ENCODE data around the gene YRDC.

Gene YRDC

GRCh38 chr1:37807555-37808368 is at the start of gene YRDC, which contains the start of gene C1orf122:
YRDC (minus strand) TSS chr1:37808208; CDS start chr1:37808180, 28 bp downstream.
C1orf122 (plus strand) TSS chr1:37807790; CDS start chr1:37808405, 615 bp downstream.
- peak; percentile 97 for DNase-seq

GRCh38 chr1:37854406-37854805 is 46.4 kb upstream of the YRDC start:
- no peak for DNase-seq

- DNase-seq = no peak
Observed at GRCh38 chr1:37853157-37853556, 45.1 kb upstream of the YRDC start.

DNA sequence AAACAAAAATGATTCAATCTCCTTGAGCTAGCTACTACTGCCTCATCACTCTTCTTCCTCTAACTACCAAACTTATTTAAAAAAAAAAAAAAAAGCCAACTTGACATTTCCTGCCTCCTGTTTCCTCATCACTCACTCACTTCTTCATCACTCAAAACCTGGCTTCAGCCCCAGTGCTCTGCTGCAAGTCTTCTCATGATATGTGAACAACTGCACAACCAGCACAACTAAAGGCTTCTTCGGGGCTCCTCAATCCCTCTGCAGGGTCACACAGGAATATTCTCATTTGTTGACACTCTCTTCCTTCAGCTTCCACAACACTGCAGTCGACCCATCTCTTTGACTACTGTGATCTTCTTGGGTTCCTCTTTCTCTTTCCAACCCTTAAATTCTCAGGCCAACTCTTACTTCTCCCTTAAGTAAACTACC is 43.8 kb upstream of the YRDC start:
- no peak for DNase-seq

DNA sequence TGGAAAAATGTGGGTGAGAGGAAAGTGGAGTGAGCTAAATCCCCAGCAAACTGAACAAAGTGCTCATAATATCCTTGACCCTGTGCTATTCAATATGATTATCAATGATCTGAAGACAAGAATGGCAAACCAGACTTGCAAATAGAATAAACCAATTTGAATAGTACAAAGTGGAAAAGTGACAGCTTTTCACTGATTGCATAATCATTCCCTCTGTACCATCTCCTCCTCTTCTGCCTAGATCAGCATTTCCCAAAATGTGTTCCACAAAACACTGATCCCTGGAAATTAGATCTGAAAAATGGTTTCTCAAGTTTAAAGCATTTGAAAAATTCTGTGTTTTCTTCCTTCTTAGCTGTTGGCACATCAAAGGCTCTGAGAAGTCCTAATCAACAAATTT is 43.3 kb upstream of the YRDC start:
- no peak for DNase-seq

DNA sequence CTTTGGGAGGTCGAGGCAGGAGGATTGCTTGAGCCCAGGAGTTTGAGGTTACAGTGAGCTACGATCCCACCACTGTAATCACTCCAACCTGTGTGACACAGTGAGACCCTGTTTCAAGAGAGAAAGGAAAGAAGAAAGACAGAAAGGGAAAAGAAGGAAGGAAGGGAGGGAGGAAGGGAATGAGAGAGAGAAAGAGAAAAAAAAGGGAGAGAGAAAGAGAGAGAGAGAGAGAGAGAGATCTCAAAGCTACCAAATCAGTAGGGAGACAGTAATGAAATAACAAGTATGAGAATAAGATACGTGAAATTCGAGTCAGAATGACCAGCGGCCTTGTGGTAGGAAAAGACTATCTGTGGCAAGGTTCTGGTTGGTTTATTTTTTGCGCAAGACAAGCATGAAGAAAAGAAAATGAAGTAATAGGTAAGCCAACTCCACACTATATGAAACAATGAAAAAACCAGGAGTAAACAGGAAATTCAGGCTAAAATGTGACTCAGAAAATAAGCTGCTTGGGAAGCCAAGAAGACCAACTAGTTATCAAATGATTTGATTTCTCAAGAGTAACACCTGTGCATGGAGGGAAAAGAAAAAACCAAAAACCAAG is 42.4 kb upstream of the YRDC start:
- no peak for DNase-seq

DNA sequence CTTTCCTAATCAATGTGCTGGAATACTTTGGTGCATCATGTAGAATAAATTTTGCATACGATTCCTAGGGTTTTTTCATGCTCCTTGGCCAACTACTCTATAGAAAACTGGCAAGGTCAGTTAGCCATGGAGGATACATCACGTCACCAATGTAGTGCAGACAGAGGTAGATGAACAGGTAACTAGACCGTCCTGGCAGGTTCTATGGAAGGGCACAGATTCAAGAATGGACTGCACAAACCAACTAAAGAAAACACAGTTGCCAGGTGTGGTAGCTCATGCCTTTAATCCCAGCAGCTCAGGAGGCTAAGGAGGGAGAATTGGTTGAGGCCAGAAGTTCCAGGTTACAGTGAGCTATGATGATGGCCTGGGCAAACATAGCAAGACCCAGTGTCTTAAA is 41.5 kb upstream of the YRDC start:
- no peak for DNase-seq

- DNase-seq = no peak
Observed at GRCh38 chr1:37846647-37847339, 38.8 kb upstream of the YRDC start.

DNA sequence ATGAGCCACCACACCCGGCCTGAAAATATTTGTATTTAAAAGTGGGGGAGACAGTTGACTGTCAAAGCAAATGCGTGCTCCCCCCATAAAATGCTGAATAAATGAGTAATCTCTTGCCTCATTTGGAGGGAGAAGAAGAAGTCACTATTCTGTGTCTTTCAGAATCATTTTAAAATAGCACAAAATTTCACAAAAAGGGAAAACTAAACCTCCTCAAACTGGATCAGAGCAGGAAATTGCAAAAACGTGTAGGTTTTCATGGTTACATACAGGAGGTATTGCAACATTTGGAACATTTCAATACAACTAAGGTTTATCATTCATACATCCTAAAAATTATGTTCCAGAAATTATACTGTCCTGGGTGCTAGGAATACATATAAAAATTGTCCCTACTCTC is 37.8 kb upstream of the YRDC start:
- no peak for DNase-seq

DNA sequence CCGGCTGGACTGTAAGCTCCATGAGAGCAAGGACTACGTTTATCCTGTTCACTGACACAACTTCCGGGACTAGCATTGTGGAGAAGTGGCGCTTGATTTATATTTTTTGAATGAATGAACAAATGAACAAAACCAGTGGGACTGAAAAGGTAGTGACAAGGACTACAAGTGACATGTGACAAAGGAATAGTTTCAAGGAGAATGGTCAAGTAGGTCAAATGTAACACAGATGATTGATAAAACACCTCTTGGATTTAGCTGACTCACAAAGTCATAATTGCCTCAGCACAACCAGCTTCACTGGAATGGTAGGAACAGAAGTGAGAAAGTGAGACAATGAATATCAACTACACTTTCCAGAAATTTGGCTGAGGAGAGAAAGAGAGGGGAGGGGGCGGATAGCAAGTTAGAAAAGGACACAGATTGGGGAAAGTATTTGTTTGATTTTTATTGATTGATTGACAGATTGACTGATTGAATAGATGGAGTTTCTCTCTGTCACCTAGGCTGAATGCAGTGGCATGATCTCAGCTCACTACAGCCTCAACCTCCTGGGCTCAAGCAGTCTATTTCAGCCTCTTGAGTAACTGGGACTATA is 37.1 kb upstream of the YRDC start:
- no peak for DNase-seq

DNA sequence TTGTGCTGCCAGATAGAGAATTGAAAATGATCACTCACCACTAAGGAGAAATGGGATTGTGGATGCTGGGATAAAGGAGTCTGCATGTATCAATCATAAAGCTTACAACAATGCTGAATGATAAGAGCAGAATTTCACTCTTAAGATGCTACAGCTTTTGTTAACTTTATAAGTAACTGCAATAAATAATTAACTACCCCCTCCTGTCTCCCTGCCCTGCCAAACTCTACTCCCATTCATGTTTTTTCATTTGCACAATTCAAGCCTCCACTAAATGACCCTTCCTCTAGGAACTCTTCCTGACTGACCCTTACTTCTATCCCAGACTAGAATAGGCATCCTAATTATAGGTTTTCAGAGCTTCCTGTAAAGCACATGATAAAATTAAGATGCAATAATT is 36.5 kb upstream of the YRDC start:
- DNase-seq = no peak

GRCh38 chr1:37841652-37842051 is 33.6 kb upstream of the YRDC start:
- no peak for DNase-seq

GRCh38 chr1:37840711-37841110 is 32.7 kb upstream of the YRDC start:
- no peak for DNase-seq

DNA sequence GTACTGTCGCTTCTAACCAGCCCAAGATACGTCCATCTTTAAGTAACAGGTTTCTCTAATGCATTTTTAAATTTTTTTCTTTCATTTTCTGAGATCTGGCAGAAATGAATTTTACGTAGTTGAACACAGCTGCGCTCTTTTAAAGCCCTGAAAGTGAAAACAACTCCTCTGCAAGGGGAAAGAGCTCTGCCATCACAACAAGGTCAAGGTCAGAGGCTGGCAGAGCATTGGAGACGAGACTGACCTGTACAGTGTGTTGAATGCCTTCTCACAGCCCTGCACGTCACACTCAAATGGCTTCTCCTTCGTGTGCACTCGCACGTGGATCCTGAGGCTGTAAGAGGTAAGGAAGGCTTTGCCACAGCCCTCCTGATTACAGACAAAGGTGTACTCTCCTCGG is 31.7 kb upstream of the YRDC start:
- no peak for DNase-seq

DNA sequence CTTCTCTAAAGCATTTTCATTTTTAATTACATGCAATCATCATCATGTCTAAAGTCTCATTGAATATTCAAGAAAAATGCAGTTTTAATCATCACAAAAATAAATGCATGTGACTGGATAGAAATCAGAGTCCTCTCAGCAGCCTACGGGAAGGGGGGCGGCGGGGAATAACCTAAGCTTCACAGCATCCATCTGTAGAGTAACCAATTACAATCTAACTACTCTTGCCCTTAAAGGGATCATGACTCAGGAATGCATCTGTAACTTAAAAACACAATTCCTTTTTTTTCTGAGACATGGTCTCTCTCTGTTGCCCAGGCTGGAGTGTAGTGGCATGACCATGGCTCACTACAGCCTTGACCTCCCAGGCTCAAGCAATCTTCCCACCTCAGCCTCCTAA is 28.8 kb upstream of the YRDC start:
- DNase-seq = no peak

GRCh38 chr1:37831809-37832208 is 23.8 kb upstream of the YRDC start:
- no peak for DNase-seq

GRCh38 chr1:37831109-37831508 is 23.1 kb upstream of the YRDC start:
- DNase-seq = no peak

- no peak for DNase-seq
Observed at GRCh38 chr1:37828410-37829074, 20.5 kb upstream of the YRDC start.

DNA sequence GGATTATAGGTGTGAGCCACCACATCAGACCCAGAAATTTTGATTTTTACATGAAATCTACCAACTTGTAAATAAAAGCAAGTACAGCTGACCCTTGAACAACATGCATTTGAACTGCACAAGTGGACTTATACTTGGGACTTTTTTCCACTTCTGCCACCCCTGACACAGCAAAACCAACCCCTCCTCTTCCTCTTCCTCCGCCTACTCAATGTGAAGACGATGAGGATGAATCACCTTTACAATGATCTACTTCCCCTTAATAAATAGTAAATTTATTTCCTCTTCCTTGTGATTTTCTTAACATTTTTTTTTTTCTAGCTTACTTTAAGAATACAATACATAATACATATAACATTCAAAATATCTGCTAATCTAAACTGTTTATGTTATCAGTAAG is 17.5 kb upstream of the YRDC start:
- no peak for DNase-seq

GRCh38 chr1:37824001-37824400 is 16.0 kb upstream of the YRDC start:
- DNase-seq = no peak

DNA sequence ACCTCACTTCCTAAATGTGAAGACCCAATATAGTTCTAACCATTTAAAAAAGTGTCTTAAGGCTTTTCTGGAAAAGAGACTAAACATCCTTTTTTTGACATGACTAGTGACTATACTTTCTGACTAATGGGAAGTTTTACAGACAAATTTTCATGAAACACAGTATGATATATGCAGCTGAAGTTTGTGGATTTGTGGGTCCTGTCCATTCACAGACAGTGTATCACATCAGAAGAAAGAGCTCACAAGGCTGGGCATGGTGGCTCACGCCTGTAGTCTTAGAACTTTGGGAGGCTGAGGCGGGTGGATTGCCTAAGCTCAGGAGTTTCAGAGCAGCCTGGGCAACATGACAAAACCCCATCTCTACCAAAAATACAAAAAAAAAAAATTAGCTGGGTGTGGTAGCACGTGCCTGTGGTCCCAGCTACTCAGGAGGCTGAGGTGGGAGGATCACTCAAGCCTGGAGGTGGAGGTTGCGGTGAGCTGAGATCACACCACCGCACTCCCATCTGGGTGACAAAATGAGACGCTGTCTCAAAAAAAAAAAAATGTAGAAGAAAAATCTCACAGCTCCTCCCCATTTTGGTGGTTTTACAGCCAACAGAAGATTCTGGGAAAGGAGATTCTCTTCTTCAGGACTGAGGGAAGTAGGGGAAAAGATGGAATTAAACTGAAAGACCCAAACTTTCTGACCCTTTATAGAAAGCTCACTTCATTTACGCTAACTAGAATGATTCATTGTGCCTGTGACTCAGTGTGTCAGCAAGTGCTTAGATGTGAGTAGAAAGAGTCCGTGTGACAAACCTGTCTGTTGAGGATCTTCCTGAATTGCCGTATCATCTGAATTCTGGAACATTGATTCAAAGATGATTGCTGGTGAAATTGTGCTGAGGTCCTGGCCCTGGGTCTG is 15.2 kb upstream of the YRDC start:
- DNase-seq = no peak

- DNase-seq = no peak
Observed at GRCh38 chr1:37821481-37821880, 13.5 kb upstream of the YRDC start.
